Retinal pigment epithelial cell (primary cell): ENCODE data around the gene CPVL.

ENCODE experiments used
- DNase-seq: peaks from one replicate; pipeline ENCODE4 v3.0.0-alpha.2; 2010; ENCODE audit warnings: low read depth
- H3K4me3 ChIP-seq: 2 replicates; pipeline ENCODE4 v1.5.1; 2011; ENCODE audit warnings: mild to moderate bottlenecking, low read length, control low read depth, moderate library complexity
- TF ChIP-seq, protein P1 (sequence below): conservative IDR thresholded peaks from 2 replicates; pipeline ENCODE4 v1.5.1; 2011; ENCODE audit warnings: low read depth, low read length, control low read depth, inconsistent platforms

Gene CPVL

DNA sequence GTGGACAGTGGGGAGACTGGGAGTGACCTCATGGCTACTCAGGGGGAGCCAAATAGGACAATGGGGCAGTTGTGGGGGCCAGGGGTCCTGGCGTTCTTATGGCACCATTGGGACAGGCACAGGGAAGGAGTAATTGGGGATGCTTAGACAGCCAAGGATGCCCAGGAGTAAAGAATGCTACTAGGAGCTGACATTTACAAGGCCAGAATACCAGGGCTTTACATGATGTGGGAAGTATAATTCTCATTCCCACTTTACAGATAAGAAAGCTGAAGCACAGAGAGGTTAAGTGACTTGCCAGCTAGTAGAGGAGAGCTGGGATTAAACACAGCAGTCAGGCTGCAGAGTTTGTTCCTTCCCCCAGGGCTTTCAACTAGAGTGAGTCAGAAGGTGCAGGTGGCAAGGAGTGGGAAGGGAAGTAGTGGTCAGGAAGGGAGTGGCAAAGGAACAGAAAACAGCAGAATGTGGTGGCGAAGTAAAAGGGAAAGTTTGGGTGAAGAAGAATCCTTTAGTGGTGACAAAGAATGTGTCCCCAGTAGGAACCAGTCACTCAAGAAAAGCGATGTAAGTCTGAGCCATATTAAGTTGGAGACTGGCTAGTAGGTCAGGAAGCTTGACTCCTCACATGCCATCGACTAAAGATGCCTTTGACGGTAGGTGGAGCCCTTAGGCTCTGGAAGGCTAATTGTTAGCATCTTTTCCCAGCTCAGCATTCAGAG, 32.8 kb downstream of the CPVL start:
- H3K4me3 ChIP-seq = no peak overlapping the region
- DNase-seq = no peak
- TF ChIP-seq, protein P1, sequence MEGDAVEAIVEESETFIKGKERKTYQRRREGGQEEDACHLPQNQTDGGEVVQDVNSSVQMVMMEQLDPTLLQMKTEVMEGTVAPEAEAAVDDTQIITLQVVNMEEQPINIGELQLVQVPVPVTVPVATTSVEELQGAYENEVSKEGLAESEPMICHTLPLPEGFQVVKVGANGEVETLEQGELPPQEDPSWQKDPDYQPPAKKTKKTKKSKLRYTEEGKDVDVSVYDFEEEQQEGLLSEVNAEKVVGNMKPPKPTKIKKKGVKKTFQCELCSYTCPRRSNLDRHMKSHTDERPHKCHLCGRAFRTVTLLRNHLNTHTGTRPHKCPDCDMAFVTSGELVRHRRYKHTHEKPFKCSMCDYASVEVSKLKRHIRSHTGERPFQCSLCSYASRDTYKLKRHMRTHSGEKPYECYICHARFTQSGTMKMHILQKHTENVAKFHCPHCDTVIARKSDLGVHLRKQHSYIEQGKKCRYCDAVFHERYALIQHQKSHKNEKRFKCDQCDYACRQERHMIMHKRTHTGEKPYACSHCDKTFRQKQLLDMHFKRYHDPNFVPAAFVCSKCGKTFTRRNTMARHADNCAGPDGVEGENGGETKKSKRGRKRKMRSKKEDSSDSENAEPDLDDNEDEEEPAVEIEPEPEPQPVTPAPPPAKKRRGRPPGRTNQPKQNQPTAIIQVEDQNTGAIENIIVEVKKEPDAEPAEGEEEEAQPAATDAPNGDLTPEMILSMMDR = peak; percentile 54

DNA sequence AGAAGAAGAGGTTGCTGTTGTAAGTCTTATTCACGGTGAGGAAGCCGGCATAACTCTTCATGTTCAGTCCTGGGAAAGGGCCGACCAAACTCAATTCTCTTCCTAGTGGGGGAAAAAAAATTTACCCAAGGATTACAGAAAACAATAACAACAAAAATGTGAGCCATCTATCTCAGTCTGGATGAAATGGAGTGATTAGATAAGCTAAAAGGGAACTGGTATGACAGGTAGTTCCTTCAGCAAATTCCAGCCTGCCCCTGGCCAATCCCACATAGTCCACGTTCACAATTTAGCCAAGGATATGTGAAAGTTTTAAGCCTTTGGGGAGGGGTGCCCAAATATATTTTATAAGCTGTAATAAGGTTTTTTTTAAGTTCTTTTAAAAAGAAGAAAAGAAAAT, 33.6 kb downstream of the CPVL start:
- H3K4me3 ChIP-seq = no peak overlapping the region
- TF ChIP-seq, protein P1 = no peak
- DNase-seq = no peak

DNA sequence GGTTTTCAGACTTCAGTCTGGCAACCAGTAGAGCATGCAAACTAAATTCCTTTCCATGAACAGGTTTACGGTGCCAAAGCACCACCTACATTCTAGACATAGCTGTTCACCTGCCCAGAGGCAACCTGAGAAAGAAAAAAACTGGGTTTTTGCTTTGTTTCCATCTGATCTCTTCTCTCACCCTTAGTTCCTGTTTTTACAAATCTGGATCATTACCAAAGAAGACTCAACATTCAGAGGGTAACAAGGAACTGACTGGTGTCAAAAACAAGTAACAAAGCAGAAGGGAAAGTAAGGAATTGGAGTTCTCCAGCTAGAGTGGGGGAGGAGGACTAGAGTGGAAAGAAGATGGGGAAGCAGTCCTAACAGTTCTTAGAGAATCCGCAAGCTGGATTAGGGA, 36.4 kb downstream of the CPVL start:
- no peak overlapping the region for H3K4me3 ChIP-seq
- no peak for DNase-seq
- TF ChIP-seq, protein P1 = no peak

DNA sequence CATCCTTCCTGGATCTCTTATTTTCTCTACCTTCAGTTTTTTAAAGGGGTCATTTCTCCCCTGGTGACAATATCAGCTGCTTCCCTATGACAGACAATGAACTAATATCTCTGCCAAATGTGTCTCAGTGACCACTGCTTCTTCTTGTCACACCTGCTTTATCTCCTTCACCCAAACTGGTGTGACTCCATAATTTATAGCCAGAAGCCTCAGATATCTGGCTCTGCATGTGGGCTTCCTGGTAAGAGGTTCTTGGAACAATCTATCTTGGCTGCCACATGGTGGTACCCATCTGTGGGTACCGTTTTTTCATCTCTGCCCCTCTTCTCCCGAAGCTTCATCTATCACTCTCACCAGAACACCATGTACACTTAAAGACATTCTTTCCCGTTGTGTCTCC, 37.0 kb downstream of the CPVL start:
- TF ChIP-seq, protein P1 = no peak
- no peak overlapping the region for H3K4me3 ChIP-seq
- no peak for DNase-seq

DNA sequence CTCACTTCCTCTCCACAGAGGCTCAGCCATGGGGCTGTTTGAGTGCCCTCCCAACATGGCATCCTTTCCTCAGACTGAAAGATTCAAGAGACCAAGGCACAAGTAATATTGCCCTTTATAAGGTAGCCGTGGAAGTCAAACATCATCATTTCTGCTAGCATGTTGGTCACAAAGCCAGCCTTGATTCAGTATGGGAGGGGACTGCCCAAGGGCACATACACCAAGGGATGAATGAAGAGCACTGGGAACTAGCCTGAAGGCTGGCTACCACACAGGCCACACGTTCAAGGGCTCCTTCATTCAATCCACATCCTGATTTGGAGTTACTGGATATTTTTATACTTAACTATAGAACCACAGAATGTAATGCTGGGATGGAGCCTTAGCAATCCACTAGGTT, 39.3 kb downstream of the CPVL start:
- no peak for DNase-seq
- no peak overlapping the region for H3K4me3 ChIP-seq
- TF ChIP-seq, protein P1 = no peak

DNA sequence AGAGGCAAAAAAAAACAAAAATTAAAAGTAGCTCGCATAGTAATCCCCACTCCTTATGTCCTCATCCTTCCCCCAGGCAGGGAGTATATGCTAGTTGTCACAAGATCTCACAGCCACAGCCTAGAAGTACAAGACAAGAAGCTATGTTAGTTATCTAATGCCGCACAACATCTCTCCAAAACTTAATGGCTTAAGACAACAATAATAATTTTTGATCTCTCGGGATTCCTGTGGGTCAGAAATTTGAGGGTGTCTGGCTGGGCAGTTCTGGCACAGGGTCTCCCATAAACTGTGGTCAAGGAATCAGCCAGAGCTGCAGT, 39.7 kb downstream of the CPVL start:
- H3K4me3 ChIP-seq = no peak overlapping the region
- DNase-seq = no peak
- TF ChIP-seq, protein P1 = no peak

DNA sequence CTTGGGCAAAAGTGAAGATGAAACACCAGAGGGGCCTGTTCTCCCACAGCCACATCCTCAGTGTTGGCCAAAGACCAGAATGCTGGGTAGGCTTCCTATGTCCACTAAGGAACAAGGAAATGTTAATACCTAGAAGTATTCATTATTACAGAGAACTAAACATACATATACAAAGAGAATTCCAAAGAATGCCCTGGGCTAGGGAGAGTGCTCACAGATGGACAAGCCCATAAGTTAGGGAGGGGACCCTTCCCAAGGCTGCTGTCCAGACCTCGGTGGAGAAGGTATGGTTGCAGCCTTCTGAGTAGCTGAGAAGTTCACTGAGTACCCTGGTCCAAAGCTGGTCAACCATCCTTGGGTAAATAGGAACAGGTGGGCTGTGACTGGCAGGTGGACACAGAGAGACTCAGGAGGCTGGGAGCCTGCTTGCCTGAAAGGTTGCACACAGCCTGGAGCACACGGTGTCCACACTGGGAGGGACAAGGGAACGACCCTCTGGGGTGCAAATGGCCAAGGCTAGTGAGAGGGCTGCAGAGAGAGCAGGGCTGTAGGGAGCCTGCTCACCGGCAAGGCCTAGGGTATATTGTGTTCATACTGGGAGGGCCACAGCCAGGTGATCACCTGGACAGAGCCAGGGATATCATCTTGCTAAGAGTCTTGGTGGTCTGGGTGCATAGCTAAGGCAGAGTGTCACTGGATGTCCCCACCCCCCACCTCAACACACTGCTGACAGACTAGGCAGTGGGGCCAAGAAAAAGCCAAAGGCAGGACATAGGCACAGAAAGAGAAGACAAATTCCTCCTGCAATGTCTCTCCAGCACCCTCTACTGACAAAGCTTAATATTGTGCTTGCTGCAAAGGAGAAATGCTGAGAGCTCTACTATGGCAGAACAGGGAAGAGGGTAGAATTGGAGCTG, 40.3 kb downstream of the CPVL start:
- no peak overlapping the region for H3K4me3 ChIP-seq
- DNase-seq = no peak
- TF ChIP-seq, protein P1 = peak; percentile 88
